NCI-H187 (cell line): ENCODE results near the gene OLIG2.

ENCODE experiments used
- DNase-seq, 2 experiments: peaks; one replicate each; lab custom pipeline; 2025; lab: John Stamatoyannopoulos, UW

Gene OLIG2

GRCh38 chr21:33064623-33065390 is 39.1 kb downstream of the OLIG2 start:
- no peak for DNase-seq

GRCh38 chr21:33067043-33067442 is 41.3 kb downstream of the OLIG2 start:
- DNase-seq = no peak

DNA sequence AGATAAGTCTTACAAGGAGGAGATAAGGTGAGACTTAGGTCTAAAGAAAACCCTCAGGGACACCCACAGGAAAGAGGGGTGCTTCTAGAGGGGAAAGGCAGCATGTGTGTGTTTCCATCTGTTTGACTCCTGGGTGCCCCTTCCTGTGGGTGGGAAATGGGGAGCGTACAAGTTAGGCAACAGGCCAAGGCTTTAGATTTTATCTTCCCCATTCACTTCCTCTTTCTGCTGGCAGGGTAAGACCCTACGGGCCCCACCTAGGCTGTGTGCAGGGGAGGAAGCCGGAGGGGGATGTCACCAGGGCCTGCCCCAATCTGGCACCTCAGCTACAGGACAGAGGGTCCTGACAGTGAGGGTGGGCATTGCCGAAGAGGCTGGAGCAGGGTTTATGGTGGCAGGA is 41.7 kb downstream of the OLIG2 start:
- no peak for DNase-seq

GRCh38 chr21:33069243-33069642 is 43.5 kb downstream of the OLIG2 start:
- no peak for DNase-seq

- DNase-seq = no peak
Observed at GRCh38 chr21:33069645-33069993, 43.9 kb downstream of the OLIG2 start.

GRCh38 chr21:33069994-33070743 is 44.4 kb downstream of the OLIG2 start, which contains the start of gene OLIG1:
TSS of gene OLIG1 (plus strand) at chr21:33070141. CDS start at chr21:33070247, 106 bp downstream.
- DNase-seq = no peak

- no peak for DNase-seq
Observed at GRCh38 chr21:33070744-33070997, 44.9 kb downstream of the OLIG2 start.

GRCh38 chr21:33070998-33071769 is 45.4 kb downstream of the OLIG2 start:
- DNase-seq = no peak

DNA sequence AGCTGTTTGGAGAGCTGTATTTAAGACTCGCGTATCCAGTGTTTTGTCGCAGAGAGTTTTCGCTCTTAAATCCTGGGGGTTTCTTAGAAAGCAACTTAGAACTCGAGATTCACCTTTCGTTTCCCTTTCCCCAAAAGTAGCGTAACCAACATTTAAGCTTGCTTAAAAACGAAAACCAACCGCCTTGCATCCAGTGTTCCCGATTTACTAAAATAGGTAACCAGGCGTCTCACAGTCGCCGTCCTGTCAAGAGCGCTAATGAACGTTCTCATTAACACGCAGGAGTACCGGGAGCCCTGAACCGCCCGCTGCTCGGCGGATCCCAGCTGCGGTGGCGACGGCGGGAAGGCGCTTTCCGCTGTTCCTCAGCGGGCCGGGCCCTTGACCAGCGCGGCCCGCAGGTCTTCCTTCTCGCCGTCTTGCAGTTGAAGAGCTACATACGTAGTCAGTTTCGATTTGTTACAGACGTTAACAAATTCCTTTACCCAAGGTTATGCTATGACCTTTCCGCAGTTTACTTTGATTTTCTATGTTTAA is 46.1 kb downstream of the OLIG2 start:
- DNase-seq = no peak

- DNase-seq = no peak
Observed at GRCh38 chr21:33073636-33074035, 47.9 kb downstream of the OLIG2 start.

DNA sequence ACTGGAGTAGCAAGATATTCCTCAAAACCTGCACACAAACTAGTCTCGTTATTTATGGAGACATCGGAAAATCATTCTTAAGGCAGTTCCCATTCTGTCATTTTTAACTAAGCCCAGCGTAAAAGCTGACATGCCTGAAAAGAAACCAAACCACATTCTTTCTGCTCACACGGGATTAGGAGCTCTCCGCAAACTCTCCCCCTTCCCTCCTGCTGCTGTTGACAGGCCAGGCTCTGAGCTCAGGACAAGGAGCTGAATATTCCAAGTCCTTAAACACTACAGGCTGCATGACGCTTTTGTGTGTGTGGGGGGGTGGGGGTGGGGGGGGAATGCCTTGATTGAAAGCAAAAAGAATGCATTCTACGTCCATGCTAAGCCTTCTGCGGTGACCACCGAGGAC is 49.4 kb downstream of the OLIG2 start:
- DNase-seq = no peak

GRCh38 chr21:33075596-33076195 is 50.0 kb downstream of the OLIG2 start:
- no peak for DNase-seq

GRCh38 chr21:33076600-33077329 is 51.0 kb downstream of the OLIG2 start:
- DNase-seq = no peak
